GM06990 (cell line): Measurements from ENCODE around the gene KLF3.

Experiments
- DNase-seq: peaks from one replicate; pipeline ENCODE4 v3.0.0-alpha.2; 2011; ENCODE audit not compliant: insufficient read length; ENCODE audit errors: extremely low read depth
- H3K27me3 ChIP-seq: replicated peaks from 2 replicates; pipeline ENCODE4 v1.6.0; 2011; ENCODE audit warnings: low read length; ENCODE audit not compliant: control insufficient read depth, insufficient read depth
- H3K36me3 ChIP-seq: 2 replicates; pipeline ENCODE4 v1.5.1; 2011; ENCODE audit warnings: low read length; ENCODE audit not compliant: control insufficient read depth, insufficient read depth
- H3K4me3 ChIP-seq: replicated peaks from 2 replicates; pipeline ENCODE4 v1.5.1; 2011; ENCODE audit warnings: low read depth, mild to moderate bottlenecking, control low read depth, low read length
- TF ChIP-seq, protein P1 (sequence below): IDR thresholded peaks from 2 replicates; pipeline ENCODE4 v1.5.1; 2011; ENCODE audit warnings: low read length, control low read depth, mild to moderate bottlenecking, inconsistent platforms; ENCODE audit not compliant: insufficient read depth, poor library complexity, severe bottlenecking

The KLF3 gene

GRCh38 chr4:38676986-38677385 lies 13.0 kb downstream of the KLF3 start:
- H3K4me3 ChIP-seq = no peak overlapping the region
- H3K36me3 ChIP-seq = no peaks in the 10 kb centered on the region
- H3K27me3 ChIP-seq = no peaks in the 10 kb centered on the region
- TF ChIP-seq, protein P1, sequence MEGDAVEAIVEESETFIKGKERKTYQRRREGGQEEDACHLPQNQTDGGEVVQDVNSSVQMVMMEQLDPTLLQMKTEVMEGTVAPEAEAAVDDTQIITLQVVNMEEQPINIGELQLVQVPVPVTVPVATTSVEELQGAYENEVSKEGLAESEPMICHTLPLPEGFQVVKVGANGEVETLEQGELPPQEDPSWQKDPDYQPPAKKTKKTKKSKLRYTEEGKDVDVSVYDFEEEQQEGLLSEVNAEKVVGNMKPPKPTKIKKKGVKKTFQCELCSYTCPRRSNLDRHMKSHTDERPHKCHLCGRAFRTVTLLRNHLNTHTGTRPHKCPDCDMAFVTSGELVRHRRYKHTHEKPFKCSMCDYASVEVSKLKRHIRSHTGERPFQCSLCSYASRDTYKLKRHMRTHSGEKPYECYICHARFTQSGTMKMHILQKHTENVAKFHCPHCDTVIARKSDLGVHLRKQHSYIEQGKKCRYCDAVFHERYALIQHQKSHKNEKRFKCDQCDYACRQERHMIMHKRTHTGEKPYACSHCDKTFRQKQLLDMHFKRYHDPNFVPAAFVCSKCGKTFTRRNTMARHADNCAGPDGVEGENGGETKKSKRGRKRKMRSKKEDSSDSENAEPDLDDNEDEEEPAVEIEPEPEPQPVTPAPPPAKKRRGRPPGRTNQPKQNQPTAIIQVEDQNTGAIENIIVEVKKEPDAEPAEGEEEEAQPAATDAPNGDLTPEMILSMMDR = no peak
- no peak for DNase-seq

- Histone ChIP-seq H3K36me3 (no peaks in the 10 kb centered on the region), H3K4me3 (no peak overlapping the region), H3K27me3 (no peaks in the 10 kb centered on the region)
- DNase-seq = no peak
- TF ChIP-seq, protein P1 = no peak
Measured at GRCh38 chr4:38677441-38677840, 13.4 kb downstream of the KLF3 start.

GRCh38 chr4:38678078-38678477 lies 14.1 kb downstream of the KLF3 start:
- Histone ChIP-seq H3K27me3 (no peaks in the 10 kb centered on the region), H3K4me3 (no peak overlapping the region), H3K36me3 (no peaks in the 10 kb centered on the region)
- DNase-seq = no peak
- TF ChIP-seq, protein P1 = no peak

GRCh38 chr4:38679921-38680320 lies 15.9 kb downstream of the KLF3 start:
- TF ChIP-seq, protein P1 = no peak
- H3K36me3 ChIP-seq = no peaks in the 10 kb centered on the region
- H3K4me3 ChIP-seq = no peak overlapping the region
- DNase-seq = no peak
- H3K27me3 ChIP-seq = no peaks in the 10 kb centered on the region

- Histone ChIP-seq H3K36me3 (no peaks in the 10 kb centered on the region), H3K27me3 (no peaks in the 10 kb centered on the region), H3K4me3 (no peak overlapping the region)
- no peak for DNase-seq
- TF ChIP-seq, protein P1 = no peak
Measured at GRCh38 chr4:38681281-38681991, 17.4 kb downstream of the KLF3 start.

DNA sequence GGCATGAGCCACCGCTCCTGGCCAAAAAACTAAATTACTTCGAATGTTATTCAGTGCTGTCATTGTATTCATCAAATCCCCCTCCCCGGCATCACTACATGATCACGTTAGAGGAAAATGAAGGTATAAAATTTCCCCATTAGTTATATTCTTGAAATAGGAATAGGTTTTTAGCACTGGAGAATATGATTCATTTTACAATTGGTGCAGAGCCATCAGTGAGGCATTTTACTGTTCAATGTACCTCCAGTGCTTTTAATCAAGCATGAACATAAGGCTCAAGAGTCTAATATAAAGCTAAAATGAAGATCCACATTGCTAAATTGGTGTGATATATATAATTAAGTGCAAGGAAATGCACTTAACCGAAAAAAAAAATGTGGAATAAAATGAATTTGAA lies 18.3 kb downstream of the KLF3 start:
- TF ChIP-seq, protein P1 = no peak
- no peaks in the 10 kb centered on the region for H3K27me3 ChIP-seq
- H3K4me3 ChIP-seq = no peak overlapping the region
- DNase-seq = no peak
- no peaks in the 10 kb centered on the region for H3K36me3 ChIP-seq
